ENCODE results near the gene NAGLU.
"Not testable (repeated sequence)": the region's sequence is repeated elsewhere in the genome, so short reads cannot be mapped to it uniquely, and the experiment has no call there.

Gene NAGLU

GRCh38 chr17:42545755-42546505 is 9.9 kb downstream of the NAGLU start:
- DNase-seq: not testable (repeated sequence)

GRCh38 chr17:42547001-42547461 is 11.0 kb downstream of the NAGLU start:
- no peak for DNase-seq

GRCh38 chr17:42547698-42548069 is 11.6 kb downstream of the NAGLU start:
- DNase-seq: no peak

- peak; percentile 80 for DNase-seq
Observed at GRCh38 chr17:42548070-42548837, 12.2 kb downstream of the NAGLU start.

- DNase-seq: no peak
Observed at GRCh38 chr17:42548993-42549755, 13.1 kb downstream of the NAGLU start.

GRCh38 chr17:42552736-42553135 is 16.7 kb downstream of the NAGLU start, which contains the start of gene HSD17B1:
TSS of gene HSD17B1 (plus strand) at chr17:42552923. CDS start at chr17:42552934, 11 bp downstream.
- not testable (repeated sequence) for DNase-seq

GRCh38 chr17:42553161-42553818 is 17.2 kb downstream of the NAGLU start:
- no peak for DNase-seq

GRCh38 chr17:42553866-42554249 is 17.8 kb downstream of the NAGLU start:
- peak; percentile 21 for DNase-seq

GRCh38 chr17:42554250-42555121 is 18.4 kb downstream of the NAGLU start:
- peak; percentile 71 for DNase-seq

GRCh38 chr17:42555122-42555622 is 19.1 kb downstream of the NAGLU start:
- no peak for DNase-seq

DNA sequence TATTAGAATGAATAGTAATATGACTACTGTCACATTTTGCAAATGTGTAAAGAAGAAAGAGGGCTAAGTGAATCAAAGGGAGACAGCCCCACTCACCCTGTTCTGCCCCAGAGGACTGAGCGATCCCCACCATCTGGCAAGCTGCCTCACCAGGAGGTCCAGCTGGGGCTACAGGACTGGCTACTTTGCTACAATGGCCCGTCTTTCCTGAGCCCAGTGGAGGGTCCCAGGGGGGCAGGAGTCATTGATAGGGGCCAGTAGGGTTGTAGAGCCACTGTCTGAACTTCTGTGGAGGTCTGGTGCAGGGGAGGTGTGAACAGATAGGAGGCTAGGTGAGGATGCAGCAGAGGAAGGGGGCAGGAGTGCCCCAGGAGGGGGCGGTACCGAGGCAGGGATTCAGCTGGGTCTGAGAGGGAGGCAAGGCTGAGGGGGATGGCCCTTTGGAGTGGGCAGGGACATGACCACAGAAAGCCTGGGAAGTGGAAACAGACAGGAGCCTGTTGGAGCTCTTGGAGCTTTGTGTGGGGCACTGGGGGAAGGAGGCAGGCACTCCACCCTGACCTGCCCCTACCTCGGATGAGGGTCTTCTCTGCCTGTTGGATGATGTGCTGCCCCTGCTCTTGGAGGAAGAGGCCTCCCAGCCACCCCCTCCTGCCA is 20.0 kb downstream of the NAGLU start:
- DNase-seq: not testable (repeated sequence)

DNA sequence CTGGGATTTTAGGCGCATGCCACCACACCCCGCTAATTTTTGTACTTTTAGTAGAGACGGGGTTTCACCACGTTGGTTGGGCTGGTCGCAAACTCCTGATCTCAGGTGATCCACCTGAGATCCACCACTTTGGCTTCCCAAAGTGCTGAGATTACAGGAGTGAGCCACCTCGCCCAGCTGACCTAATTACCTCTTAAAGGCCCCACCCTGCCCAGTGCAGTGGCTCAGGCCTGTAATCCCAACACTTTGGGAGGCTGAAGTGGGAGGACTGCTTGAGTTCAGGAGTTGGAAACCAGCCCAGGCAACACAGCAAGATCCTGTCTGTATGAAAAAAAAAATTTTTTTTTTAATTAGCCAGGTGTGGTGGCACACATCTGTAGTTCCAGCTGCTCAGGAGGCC is 23.0 kb downstream of the NAGLU start:
- DNase-seq: no peak

GRCh38 chr17:42560246-42560645 is 24.2 kb downstream of the NAGLU start:
- no peak for DNase-seq

DNA sequence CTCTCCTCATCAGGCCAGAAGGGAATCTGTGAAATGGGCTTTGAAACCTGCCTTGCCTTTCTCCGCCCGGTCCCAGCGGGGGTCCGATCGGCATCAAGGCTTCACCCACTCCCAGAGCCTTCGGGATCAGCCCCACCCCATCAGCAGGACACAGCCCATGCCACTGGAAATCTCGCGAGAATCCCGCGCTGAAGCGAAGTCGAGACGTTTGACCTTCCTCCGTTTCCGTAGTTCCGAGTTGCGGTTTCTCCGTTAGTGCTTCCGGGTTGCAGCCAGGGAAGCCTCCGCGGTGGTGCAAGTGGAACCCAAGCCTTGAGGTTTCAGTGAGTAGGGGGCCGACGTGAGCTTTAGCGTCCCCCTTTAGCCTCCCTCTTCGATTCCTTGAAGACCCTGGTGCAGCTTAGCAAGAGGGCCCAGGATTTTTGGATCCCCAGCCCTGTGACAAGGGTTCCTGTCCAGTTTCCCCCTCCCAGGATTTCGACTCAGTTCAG is 25.9 kb downstream of the NAGLU start, which contains the start of gene COASY:
TSS of gene COASY (plus strand) at position 252 of the 491 bp plus-strand sequence. CDS start 475 bp downstream, outside the sequence.
- peak; percentile 92 for DNase-seq

DNA sequence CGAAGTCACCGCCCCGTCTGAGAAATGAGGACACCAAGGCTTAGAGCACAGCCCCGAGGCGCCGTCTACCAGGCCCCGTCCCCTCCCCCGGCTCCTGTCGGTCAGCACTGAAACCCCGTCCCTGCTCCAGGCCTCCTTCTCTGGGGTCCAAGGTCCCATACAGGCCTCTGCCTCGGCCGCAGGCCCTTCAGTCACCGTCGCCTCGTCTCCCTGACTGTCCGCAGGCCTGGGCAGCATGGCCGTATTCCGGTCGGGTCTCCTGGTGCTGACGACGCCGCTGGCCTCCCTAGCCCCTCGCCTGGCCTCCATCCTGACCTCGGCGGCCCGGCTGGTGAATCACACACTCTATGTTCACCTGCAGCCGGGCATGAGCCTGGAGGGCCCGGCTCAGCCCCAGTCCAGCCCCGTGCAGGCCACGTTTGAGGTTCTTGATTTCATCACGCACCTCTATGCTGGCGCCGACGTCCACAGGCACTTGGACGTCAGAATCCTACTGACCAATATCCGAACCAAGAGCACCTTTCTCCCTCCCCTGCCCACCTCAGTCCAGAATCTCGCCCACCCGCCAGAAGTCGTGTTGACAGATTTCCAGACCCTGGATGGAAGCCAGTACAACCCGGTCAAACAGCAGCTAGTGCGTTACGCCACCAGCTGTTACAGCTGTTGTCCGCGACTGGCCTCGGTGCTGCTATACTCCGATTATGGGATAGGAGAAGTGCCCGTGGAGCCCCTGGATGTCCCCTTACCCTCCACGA is 26.5 kb downstream of the NAGLU start:
- no peak for DNase-seq

- no peak for DNase-seq
Observed at GRCh38 chr17:42563143-42563509, 27.1 kb downstream of the NAGLU start.

GRCh38 chr17:42563543-42563942 is 27.5 kb downstream of the NAGLU start:
- DNase-seq: no peak

- no peak for DNase-seq
Observed at GRCh38 chr17:42563950-42564349, 27.9 kb downstream of the NAGLU start.

- no peak for DNase-seq
Observed at GRCh38 chr17:42564815-42565522, 28.9 kb downstream of the NAGLU start.

Measured in activated naive CD4-positive, alpha-beta T cell treated with Interleukin-2 at 50 U/mL for 16 hours (primary cell).